Tibial artery (tissue), 4 donors: ENCODE data around the gene PCK1.
A peak's percentile ranks its signal among the peaks of the same experiment; 100 is the strongest.

Experiments
- DNase-seq, 2 donors: peaks; one replicate each; pipeline ENCODE4 v3.0.0-alpha.2; 2019
- H3K27ac ChIP-seq, 2 donors: fragments of 200-600 bp; sonication (generic) in 1 of 2; 1 replicate in 1 of 2; 2 replicates in 1 of 2; pipeline ENCODE4 v1.5.1; 2018 to 2019; ENCODE audit warnings: mild to moderate bottlenecking in 1 of 2
- H3K27me3 ChIP-seq, 2 donors: fragments of 200-600 bp; sonication (generic) in 1 of 2; one replicate each; pipeline versions ENCODE4 v1.5.1 to v1.6.0; 2016 to 2019
- H3K36me3 ChIP-seq, 3 donors: fragments of 200-600 bp; sonication (generic) in 2 of 3; one replicate each; pipeline ENCODE4 v1.5.1; 2016 to 2019; ENCODE audit warnings: mild to moderate bottlenecking in 2 of 3
- H3K4me1 ChIP-seq, 4 donors: fragments of 200-600 bp; sonication (generic) in 2 of 4; 1 replicate in 3 of 4; 2 replicates in 1 of 4; pipeline ENCODE4 v1.5.1; 2016 to 2019
- H3K4me3 ChIP-seq, 2 donors: fragments of 200-600 bp; sonication (generic) in 1 of 2; 1 replicate in 1 of 2; 2 replicates in 1 of 2; pipeline ENCODE4 v1.5.1; 2018 to 2019; ENCODE audit warnings: mild to moderate bottlenecking in 2 of 2
- H3K9me3 ChIP-seq, 3 donors: fragments of 200-600 bp; sonication (generic) in 1 of 3; one replicate each; pipeline ENCODE4 v1.5.1; 2016 to 2019
- intact Hi-C: fragments of 100-400 bp; cut with DNase I; formaldehyde crosslinking; loops from one replicate; pipeline ENCODE4 v1.15.0; 2023; ENCODE audit warnings: low total_unique reads
- TF ChIP-seq, protein P1 (sequence below), 2 experiments: fragments of 200-600 bp in 1 of 2; fragments of 450-650 bp in 1 of 2; IDR thresholded peaks; one replicate each; pipeline ENCODE4 v1.5.1; 2017 to 2019; ENCODE audit warnings: antibody characterized with exemption in 2 of 2, mild to moderate bottlenecking in 1 of 2, moderate library complexity in 1 of 2

The PCK1 gene

DNA sequence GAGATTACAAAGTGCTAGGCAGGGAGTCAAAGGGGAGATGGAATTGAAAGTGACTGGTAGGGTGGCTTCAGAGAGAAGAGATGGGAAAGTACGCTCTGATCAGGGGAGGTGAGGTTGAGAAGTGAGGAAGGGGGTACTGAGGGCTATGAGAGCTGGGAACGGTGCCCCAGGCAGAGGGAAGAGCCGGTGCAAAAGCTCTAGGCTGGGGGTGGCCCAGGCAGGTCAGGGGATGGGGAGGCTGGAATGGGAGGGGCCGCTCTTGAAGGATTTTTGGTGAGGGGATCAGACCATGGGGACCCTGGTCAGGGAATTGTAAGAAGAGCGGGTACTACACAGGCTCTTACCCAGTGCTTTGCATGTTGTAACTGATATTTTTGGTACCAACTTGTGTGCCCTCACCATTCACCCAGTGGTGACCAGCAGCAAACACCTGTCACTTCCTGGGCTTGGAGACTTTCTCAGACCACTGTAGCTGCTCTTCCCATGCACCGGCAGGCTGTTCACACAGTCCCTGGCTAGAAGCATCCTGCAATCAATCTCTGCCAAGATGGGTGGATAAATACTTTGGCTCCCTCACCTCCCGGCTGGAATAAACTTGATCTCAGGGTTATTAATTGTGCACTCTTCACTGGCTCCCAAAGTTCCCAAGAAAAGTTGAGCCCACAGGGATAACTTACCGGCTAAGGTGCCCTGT is 24.0 kb downstream of the PCK1 start:
- Histone ChIP-seq H3K36me3 (no peaks in the 10 kb centered on the region), H3K4me1 (peaks cover 0 to 69% (median 27%) of the 10 kb centered on the region in 4 donors), H3K27me3 (peaks cover 0 to 7% of the 10 kb centered on the region in 2 donors), H3K4me3 (no peak overlapping the region), H3K9me3 (peaks cover 0 to 10% (median 0%) of the 10 kb centered on the region in 3 donors), H3K27ac (peak overlapping the region; percentile 87 to 95)
- intact Hi-C loops, result loop anchor here (5.0 to 10.0 kb wide), 2 partner anchors 198 to 560 kb away; no protein-coding TSS in a partner anchor
- TF ChIP-seq, protein P1, sequence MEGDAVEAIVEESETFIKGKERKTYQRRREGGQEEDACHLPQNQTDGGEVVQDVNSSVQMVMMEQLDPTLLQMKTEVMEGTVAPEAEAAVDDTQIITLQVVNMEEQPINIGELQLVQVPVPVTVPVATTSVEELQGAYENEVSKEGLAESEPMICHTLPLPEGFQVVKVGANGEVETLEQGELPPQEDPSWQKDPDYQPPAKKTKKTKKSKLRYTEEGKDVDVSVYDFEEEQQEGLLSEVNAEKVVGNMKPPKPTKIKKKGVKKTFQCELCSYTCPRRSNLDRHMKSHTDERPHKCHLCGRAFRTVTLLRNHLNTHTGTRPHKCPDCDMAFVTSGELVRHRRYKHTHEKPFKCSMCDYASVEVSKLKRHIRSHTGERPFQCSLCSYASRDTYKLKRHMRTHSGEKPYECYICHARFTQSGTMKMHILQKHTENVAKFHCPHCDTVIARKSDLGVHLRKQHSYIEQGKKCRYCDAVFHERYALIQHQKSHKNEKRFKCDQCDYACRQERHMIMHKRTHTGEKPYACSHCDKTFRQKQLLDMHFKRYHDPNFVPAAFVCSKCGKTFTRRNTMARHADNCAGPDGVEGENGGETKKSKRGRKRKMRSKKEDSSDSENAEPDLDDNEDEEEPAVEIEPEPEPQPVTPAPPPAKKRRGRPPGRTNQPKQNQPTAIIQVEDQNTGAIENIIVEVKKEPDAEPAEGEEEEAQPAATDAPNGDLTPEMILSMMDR (IDR thresholded peaks at IDR 0.05), result no peak
- DNase-seq, result no peak

DNA sequence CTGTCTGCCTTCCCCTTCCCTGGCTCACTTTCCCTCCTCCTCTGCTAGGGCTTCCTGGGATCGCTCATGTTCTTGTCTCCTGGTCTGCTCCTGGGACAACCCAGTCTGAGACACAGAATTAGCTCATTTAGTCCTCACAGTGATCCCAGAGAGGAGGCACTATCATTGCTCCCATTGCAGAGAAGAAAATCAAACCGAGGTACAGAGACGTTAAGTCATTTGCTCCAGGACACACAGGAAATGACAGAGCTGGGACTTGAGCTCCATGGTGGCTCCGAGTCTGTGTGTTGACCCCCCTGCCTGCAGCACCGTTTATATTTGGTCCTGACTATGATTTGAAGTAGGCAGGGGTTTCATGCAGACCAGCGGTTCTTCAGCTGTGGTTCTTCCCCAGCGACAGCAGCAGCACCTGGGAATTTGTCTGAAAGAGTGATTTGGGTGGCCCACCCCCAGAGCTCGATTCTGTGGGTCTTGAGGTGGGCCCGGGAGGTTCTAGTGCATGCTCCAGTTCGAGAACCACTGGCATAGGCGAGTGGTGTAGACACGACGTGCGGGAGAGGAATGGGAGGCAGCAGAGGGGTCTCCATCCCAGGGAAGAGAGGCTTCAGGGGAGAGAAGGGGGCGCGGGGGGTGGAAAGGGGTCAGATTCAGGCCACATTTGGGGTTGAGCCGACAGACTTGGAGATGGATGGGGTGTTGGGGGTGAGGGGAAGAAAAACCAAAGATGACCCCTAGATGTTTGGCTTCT is 24.7 kb downstream of the PCK1 start:
- TF ChIP-seq, protein P1 (IDR thresholded peaks at IDR 0.05), result no peak

DNA sequence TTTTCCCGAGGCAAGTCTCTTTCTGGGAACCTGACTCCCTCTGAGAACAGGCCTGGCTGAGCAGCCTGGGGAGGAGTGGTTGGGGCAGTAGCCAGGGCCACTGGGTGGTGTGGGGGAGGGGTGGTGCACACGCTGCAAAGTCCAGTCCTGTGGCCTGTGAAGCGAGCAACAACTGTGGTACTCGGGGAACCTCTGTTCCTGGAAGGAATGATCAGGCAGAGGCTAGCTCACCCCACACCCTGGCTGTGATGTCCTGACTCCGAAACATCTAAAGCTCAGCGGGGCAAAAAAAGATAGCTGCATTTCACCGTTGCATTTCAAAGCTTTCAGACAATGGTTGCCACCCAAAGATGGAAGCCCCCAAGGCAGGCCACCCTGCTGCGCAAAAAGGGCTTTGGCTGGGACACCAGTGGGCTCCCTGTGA is 25.5 kb downstream of the PCK1 start:
- peak overlapping the region in 1 of 2 donors; percentile 95 for H3K27ac ChIP-seq
- DNase-seq, result peak in 1 of 2 donors; percentile 90
- H3K36me3 ChIP-seq, result no peaks in the 10 kb centered on the region
- H3K9me3 ChIP-seq, result peaks cover 0 to 10% (median 0%) of the 10 kb centered on the region in 3 donors
- H3K4me3 ChIP-seq, result no peak overlapping the region
- H3K4me1 ChIP-seq, result peaks cover 0 to 55% (median 18%) of the 10 kb centered on the region in 4 donors
- TF ChIP-seq, protein P1 (IDR thresholded peaks at IDR 0.05), result no peak
- H3K27me3 ChIP-seq, result no peaks in the 10 kb centered on the region
- intact Hi-C loops, result loop anchor here (10.0 kb wide), 1 partner anchor 558 kb away; no protein-coding TSS in a partner anchor

More for the DNA sequence above, 24.7 kb downstream of the PCK1 start:
- no peak for DNase-seq
- Histone ChIP-seq H3K4me1 (peaks cover 0 to 62% (median 24%) of the 10 kb centered on the region in 4 donors), H3K27ac (peak overlapping the region; percentile 87 to 95), H3K4me3 (no peak overlapping the region), H3K27me3 (peaks cover 0 to under 1% of the 10 kb centered on the region in 2 donors), H3K36me3 (no peaks in the 10 kb centered on the region), H3K9me3 (peaks cover 0 to 10% (median 0%) of the 10 kb centered on the region in 3 donors)
- intact Hi-C loops, result loop anchor here (10.0 kb wide), 1 partner anchor 559 kb away; no protein-coding TSS in a partner anchor

DNA sequence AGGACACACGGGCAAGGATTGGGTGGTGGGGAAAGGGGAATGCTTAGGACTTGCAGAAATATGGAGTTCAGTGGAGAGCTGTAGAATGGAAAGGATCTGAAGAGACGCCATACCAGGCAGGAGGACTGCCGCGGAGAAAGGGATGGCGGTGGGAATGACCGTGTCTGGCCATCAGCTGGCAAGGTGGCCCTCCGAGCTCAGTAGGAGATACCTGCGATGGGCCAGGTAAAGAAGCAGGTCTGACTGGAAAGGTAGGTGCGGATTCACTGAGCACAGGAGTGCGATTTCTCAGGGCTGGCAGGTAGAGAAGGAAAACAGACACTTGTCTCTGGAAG is 26.0 kb downstream of the PCK1 start:
- Histone ChIP-seq H3K4me3 (no peak overlapping the region), H3K27me3 (no peaks in the 10 kb centered on the region), H3K36me3 (no peaks in the 10 kb centered on the region), H3K27ac (no peak overlapping the region), H3K4me1 (peaks cover 0 to 49% (median 14%) of the 10 kb centered on the region in 4 donors), H3K9me3 (peaks cover 0 to 10% (median 0%) of the 10 kb centered on the region in 3 donors)
- DNase-seq, result no peak
- TF ChIP-seq, protein P1 (IDR thresholded peaks at IDR 0.05), result no peak
- intact Hi-C loops, result loop anchor here (10.0 kb wide), 1 partner anchor 558 kb away; no protein-coding TSS in a partner anchor

GRCh38 chr20:57587278-57587988 is 26.5 kb downstream of the PCK1 start:
- peaks cover 0 to 45% (median 11%) of the 10 kb centered on the region in 4 donors for H3K4me1 ChIP-seq

More at GRCh38 chr20:57587278-57587988, 26.5 kb downstream of the PCK1 start:
- no peak overlapping the region for H3K4me3 ChIP-seq
- H3K27ac ChIP-seq, result no peak overlapping the region
- H3K36me3 ChIP-seq, result no peaks in the 10 kb centered on the region
- DNase-seq, result no peak
- intact Hi-C loops, result loop anchor here (10.0 kb wide), 1 partner anchor 557 kb away; no protein-coding TSS in a partner anchor
- H3K9me3 ChIP-seq, result peaks cover 0 to 10% (median 0%) of the 10 kb centered on the region in 3 donors
- TF ChIP-seq, protein P1 (IDR thresholded peaks at IDR 0.05), result no peak
- H3K27me3 ChIP-seq, result no peaks in the 10 kb centered on the region
